Hematopoietic multipotent progenitor cell treated with erythropoietin and hydrocortisone succinate and interleukin-3 and kit ligand, for 15 days (in vitro differentiated cells): Measurements from ENCODE around the gene CYB5RL.
"Not testable (repeated sequence)": the region's sequence is repeated elsewhere in the genome, so short reads cannot be mapped to it uniquely, and the experiment has no call there.

ENCODE experiments used
- DNase-seq: peaks from one replicate; pipeline ENCODE4 v3.0.0-alpha.2; 2015; ENCODE audit warnings: low spot score

Gene CYB5RL

DNA sequence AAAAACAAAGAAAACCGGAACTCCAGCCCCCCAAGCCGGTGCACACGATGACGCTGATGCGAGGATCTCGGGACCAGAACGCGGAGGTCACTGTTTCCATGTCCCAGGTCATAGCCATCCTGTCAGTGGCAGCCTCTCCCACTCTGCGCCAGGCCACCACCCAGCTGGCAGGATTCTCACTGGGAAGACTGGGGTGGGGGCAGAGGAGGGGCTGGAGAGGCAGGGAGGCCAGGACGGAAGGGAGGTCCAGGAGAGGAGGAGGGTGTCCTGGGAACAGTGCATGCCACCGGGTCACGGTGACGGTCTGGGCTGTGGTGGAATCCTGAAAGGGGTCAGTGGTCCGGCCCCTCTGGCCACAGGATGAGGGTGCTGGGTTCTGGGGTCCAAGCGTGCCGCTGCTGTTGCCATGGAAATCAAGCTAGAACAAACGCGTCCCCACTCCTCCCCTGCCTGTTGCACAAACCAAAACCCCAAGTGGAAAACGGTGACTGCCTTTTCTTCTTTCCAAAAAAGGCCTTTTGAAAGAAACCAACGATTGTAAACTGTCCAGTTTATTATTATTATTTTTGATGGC is 26.2 kb upstream of the CYB5RL start:
- DNase-seq: no peak

DNA sequence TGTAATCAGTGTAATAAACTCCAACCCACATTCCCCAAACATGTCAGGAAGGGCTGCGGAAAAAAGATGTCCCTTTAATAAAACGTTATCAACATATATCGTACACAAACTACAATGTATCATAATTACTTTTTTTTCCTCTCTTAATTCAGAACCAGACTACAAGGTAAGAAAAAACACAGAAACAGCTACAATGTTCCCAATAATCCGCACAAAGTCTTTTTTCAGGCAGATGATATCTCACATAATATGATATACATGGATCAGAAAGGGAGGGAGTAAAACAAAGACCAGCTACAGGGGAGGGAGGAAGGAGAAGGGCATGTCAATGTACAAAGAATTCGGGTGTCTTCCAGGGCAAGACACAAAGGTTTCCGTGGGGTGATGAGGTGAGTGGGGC is 25.5 kb upstream of the CYB5RL start:
- DNase-seq: no peak

GRCh38 chr1:54224233-54224632 is 24.4 kb upstream of the CYB5RL start:
- DNase-seq: no peak

GRCh38 chr1:54223441-54224202 is 23.8 kb upstream of the CYB5RL start:
- no peak for DNase-seq

GRCh38 chr1:54222711-54223110 is 22.9 kb upstream of the CYB5RL start:
- no peak for DNase-seq

GRCh38 chr1:54221867-54222484 is 22.1 kb upstream of the CYB5RL start:
- no peak for DNase-seq

DNA sequence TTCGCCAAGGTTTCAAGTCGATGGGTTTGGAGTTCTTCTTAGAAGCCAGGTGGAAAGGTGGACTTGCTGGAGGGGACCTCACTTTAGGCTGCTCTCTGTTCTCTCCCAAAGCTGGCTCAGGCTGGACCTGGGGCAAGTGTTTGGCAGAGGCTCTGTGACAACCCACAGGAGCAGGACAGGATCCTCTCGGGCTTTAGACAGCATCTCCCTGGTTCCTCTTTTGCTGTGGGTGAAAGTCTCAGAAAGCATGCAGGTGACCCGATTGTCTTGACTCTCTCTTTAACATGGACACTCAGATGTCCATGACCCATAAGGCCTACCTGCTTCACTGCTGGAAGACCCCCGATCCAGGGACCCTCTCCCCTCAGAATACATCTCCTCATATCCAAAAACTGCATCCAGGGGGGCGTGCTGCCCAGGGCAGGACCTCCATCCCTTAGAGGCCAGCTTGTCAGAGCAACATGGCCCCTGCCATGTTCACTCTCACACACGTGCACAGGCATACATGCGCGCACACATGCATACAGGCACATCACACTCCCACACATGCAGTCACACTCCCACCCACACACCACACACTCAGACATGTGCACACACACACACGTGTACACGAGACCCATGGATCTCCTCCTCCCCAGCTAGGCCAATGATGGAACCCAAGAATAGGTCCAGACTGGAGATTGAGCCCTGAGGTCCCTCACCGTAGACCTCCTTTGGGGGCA is 21.4 kb upstream of the CYB5RL start:
- DNase-seq: no peak

- no peak for DNase-seq
Observed at GRCh38 chr1:54220004-54220811, 20.4 kb upstream of the CYB5RL start.

DNA sequence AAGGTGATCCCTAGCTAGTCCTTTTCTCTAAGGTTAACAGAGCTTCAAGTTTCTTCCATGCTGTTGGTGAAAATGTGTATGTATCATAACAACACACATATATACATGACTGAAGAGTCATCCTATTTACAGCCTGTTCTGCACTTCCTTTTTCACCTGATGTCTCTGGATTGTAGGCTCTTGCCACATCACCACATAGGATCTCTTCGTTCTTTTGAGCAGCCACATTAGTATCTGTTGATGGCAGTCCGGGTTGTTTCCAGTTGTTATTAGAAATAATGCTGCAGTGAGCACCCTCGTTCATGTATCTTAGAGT is 19.8 kb upstream of the CYB5RL start:
- DNase-seq: no peak

GRCh38 chr1:54218883-54219687 is 19.3 kb upstream of the CYB5RL start:
- DNase-seq: no peak

- DNase-seq: peak; percentile 83
Observed at GRCh38 chr1:54215523-54215922, 15.7 kb upstream of the CYB5RL start.

GRCh38 chr1:54212872-54213271 is 13.0 kb upstream of the CYB5RL start:
- peak; percentile 89 for DNase-seq

DNA sequence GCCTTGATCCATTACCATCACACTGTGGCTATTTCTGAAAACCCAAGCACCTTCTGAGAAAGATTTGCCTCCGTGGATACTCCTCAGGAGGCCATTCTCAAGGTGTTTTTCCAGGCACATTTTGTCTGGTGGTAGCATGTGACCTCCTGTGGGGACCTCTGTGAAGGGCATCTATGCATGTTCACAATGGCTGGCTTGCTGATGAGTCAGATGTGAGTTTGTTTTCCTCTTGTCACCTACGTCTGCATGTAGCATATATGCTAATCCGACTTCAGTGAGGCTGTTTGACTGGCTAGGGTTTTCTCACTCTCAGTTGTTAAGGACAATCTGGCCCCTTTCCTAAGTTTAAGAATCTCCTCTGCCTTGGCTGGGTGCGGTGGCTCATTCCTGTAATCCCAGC is 8.1 kb upstream of the CYB5RL start:
- not testable (repeated sequence) for DNase-seq

DNA sequence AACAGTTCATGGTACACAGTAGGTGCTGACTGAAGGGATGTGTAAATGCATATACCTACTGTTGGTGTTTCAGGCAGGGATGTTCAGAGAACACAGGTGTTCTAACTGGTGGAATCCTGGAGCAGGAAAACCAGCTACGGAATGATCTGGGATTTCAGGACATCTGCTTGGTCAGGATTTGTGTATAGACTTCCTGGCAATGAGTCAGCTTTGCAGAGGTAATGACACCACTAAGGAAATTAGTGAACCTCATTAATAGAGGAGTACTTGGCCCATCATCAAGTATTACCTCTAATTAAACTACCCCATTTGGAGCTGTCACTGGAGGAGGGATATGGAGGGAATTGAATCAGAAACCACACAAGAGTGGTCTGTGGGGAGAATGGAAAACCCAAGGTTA is 7.5 kb upstream of the CYB5RL start:
- DNase-seq: no peak

- DNase-seq: no peak
Observed at GRCh38 chr1:54204199-54204598, 4.4 kb upstream of the CYB5RL start.

GRCh38 chr1:54200519-54200997 is 728 bp upstream of the CYB5RL start:
- no peak for DNase-seq

GRCh38 chr1:54199151-54199764 is 572 bp downstream of the CYB5RL start:
- no peak for DNase-seq

DNA sequence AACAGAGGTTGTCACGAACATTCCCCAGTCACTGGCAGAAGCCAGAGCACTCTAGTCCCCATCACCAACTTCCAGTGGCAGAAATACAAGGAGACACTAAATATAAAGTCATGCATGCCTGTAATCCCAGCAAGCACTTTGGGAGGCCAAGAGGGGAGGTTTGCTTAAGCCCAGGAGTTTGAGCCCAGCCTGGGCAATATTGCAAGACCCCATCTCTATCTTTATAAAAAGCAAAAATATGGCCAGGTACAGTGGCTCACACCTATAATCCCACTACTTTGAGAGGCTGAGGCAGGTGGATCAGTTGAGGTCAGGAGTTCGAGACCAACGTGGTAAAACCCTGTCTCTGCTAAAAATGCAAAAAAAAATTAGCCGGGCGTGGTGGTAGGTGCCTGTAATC is 6.4 kb downstream of the CYB5RL start:
- DNase-seq: no peak

DNA sequence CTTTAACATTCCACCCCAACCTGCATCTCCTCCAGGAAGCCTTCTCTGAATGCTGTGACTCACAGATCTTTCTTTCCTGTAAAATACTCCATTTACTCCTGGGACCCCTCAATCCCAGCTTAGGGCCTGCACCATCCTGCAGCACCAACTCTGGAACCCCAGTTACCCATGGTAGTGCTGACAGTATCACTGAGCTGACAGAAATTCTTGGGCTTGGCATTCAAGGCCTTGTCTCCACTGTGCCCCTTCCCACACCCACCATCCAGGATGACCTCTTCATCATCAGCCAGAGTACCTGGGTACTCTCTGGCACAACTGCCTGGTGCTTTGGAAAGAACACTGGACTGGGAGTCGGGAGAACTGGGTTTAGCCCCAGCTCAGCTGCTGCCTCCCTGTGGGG is 8.3 kb downstream of the CYB5RL start:
- no peak for DNase-seq

DNA sequence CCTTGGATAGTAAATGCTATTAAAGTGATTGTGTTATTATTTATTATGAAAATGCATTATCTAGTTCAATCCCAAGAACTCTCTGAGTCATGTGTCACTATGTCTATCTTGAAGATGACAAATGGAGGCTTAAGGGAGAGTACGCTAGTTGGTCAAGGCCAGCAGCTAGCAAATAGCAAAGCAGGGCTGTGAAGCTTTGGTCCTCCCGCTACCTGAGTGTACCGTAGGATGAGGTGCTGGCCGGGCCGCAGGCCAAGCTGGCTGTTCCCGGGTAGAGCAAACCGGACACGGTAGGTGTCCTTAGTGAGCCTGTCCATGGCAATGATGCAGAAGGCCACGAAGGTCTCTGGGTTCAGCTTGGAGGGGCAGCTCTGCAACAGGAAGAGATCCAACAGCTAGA is 9.3 kb downstream of the CYB5RL start:
- DNase-seq: no peak

DNA sequence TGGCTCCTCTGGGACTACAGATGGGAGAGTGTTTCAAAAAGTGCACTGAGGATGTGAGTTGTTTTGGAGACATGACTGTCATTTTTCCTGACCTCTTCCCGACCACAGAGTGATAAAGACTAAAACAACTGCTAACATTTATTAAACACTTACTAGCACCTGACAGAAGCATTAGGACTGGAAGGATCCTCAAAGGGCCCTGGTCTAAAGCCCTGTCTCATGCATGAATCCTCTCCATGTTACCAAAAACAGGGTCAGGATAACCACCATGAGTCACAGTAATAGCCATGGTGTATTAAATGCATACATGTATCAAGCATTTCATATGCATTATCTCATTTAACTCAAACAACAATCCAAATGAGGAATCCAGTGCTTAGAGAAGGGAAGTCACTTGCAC is 11.5 kb downstream of the CYB5RL start:
- DNase-seq: no peak
